ENCODE measurements around the gene PRSS21. TPM values are rescaled to one million over a fixed set of nuclear protein-coding genes. Genes with fewer than 3 reads are reported as not detected.

PRSS21 gene
- polyA plus RNA-seq, 1 experiment, result 0.13 TPM

GRCh38 chr16:2831203-2831602, 14.2 kb downstream of the PRSS21 start:
- no peak for DNase-seq (ENCODE audit: low read depth)
- peaks cover 29% of the 10 kb centered on the region for H3K27me3 ChIP-seq (ENCODE audit: control insufficient read depth, insufficient read depth, low read length)
- ChIA-PET CTCF (interaction anchor here (1.0 kb wide), 1 partner anchor 8 kb away, joined by 3 read pairs; no protein-coding TSS in a partner anchor), POLR2A (no interaction called here)
- TF ChIP-seq, protein P1, sequence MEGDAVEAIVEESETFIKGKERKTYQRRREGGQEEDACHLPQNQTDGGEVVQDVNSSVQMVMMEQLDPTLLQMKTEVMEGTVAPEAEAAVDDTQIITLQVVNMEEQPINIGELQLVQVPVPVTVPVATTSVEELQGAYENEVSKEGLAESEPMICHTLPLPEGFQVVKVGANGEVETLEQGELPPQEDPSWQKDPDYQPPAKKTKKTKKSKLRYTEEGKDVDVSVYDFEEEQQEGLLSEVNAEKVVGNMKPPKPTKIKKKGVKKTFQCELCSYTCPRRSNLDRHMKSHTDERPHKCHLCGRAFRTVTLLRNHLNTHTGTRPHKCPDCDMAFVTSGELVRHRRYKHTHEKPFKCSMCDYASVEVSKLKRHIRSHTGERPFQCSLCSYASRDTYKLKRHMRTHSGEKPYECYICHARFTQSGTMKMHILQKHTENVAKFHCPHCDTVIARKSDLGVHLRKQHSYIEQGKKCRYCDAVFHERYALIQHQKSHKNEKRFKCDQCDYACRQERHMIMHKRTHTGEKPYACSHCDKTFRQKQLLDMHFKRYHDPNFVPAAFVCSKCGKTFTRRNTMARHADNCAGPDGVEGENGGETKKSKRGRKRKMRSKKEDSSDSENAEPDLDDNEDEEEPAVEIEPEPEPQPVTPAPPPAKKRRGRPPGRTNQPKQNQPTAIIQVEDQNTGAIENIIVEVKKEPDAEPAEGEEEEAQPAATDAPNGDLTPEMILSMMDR (IDR thresholded peaks at IDR 0.05; ENCODE audit: insufficient read depth, low read depth, low read length), result no peak
- no peaks in the 10 kb centered on the region for H3K36me3 ChIP-seq (ENCODE audit: control insufficient read depth, insufficient read depth, low read length)
- H3K4me3 ChIP-seq (ENCODE audit: low read depth, low read length), result no peak overlapping the region

- no peak for DNase-seq (ENCODE audit: low read depth)
- ChIA-PET CTCF (no interaction called here), POLR2A (no interaction called here)
- no peaks in the 10 kb centered on the region for H3K36me3 ChIP-seq (ENCODE audit: control insufficient read depth, insufficient read depth, low read length)
- peaks cover 23% of the 10 kb centered on the region for H3K27me3 ChIP-seq (ENCODE audit: control insufficient read depth, insufficient read depth, low read length)
- TF ChIP-seq, protein P1 (IDR thresholded peaks at IDR 0.05; ENCODE audit: insufficient read depth, low read depth, low read length), result no peak
- H3K4me3 ChIP-seq (ENCODE audit: low read depth, low read length), result no peak overlapping the region
These were observed 16.7 kb downstream of the PRSS21 start for GRCh38 chr16:2833776-2834175.

DNA sequence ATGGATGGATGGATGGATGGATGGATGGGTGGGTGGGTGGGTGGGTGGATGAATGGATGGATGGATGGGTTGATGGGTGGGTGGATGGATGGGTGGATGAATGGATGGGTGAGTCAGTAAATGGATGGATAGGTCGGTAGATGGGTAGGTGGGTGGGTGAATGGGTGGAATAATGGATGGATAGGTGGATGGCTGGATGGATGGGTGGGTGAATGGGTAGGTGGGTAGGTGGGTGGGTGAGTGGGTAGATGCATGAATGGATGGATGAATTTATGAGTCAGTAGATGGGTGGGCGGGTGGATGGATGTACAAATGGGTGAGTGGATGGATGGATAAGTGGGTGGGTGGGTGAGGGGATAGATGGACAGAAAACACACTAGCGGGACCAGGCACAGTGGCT, 17.9 kb downstream of the PRSS21 start:
- Histone ChIP-seq H3K36me3 (ENCODE audit: control insufficient read depth, insufficient read depth, low read length) (no peaks in the 10 kb centered on the region), H3K4me3 (ENCODE audit: low read depth, low read length) (no peak overlapping the region), H3K27me3 (ENCODE audit: control insufficient read depth, insufficient read depth, low read length) (peaks cover 20% of the 10 kb centered on the region)
- POLR2A ChIA-PET, result no interaction called here
- no peak for DNase-seq (ENCODE audit: low read depth)
- TF ChIP-seq, protein P1 (IDR thresholded peaks at IDR 0.05; ENCODE audit: insufficient read depth, low read depth, low read length), result no peak
- CTCF ChIA-PET, result no interaction called here

- ChIA-PET CTCF (interaction anchor here (1.1 to 1.6 kb wide), 3 partner anchors 10 to 92 kb away, joined by 3 to 4 read pairs (median 4); no protein-coding TSS in a partner anchor), POLR2A (no interaction called here)
- H3K4me3 ChIP-seq (ENCODE audit: low read depth, low read length), result no peak overlapping the region
- peaks cover 12% of the 10 kb centered on the region for H3K27me3 ChIP-seq (ENCODE audit: control insufficient read depth, insufficient read depth, low read length)
- no peaks in the 10 kb centered on the region for H3K36me3 ChIP-seq (ENCODE audit: control insufficient read depth, insufficient read depth, low read length)
- TF ChIP-seq, protein P1 (IDR thresholded peaks at IDR 0.05; ENCODE audit: insufficient read depth, low read depth, low read length), result no peak
- DNase-seq (ENCODE audit: low read depth), result peak; percentile 98
These were observed 18.8 kb downstream of the PRSS21 start for GRCh38 chr16:2835638-2836493.

DNA sequence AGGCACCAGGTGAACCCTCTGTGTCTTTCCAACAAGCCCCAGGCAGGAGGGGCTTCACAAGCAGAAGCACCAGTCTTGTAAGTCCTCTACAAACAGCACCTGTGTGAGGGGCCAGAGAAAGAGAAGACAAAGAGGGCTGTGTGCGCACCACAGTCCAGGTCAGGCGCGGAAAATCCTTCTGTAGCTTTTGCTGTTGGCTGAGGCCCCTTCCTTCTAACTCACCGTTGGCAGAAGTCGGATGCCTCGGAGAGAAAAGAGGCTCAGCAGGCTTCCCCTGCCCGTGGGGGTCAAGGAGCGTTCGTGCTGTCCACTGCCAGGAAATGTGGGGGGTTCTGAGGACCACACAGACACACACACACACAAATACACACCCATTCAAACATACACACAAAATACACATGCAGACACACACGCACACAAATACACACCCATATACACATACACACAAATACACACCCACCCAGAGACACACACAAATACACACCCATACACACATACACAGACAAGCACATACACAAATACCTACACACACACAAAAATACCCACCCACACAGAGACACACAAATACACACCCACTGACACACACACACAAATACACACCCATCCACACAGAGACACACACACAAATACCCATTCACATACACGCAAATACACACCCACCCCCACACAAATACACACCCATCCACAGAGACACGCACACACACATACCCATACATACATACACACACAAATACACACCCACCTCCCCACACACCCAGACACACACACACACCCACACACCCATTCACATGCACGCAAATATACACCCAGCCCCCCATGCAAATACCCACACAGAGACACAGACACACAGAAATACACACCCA, 19.8 kb downstream of the PRSS21 start:
- ChIA-PET CTCF (interaction anchor here (1.1 to 1.6 kb wide), 3 partner anchors 9 to 91 kb away, joined by 3 to 4 read pairs (median 4); no protein-coding TSS in a partner anchor), POLR2A (no interaction called here)
- no peaks in the 10 kb centered on the region for H3K36me3 ChIP-seq (ENCODE audit: control insufficient read depth, insufficient read depth, low read length)
- H3K27me3 ChIP-seq (ENCODE audit: control insufficient read depth, insufficient read depth, low read length), result peaks cover 10% of the 10 kb centered on the region
- no peak overlapping the region for H3K4me3 ChIP-seq (ENCODE audit: low read depth, low read length)
- no peak for DNase-seq (ENCODE audit: low read depth)
- TF ChIP-seq, protein P1 (IDR thresholded peaks at IDR 0.05; ENCODE audit: insufficient read depth, low read depth, low read length), result no peak

All from BJ (cell line).